Measurements from ENCODE around the gene HS3ST3A1.
"Not testable (repeated sequence)": the region's sequence is repeated elsewhere in the genome, so short reads cannot be mapped to it uniquely, and the experiment has no call there.

The HS3ST3A1 gene

DNA sequence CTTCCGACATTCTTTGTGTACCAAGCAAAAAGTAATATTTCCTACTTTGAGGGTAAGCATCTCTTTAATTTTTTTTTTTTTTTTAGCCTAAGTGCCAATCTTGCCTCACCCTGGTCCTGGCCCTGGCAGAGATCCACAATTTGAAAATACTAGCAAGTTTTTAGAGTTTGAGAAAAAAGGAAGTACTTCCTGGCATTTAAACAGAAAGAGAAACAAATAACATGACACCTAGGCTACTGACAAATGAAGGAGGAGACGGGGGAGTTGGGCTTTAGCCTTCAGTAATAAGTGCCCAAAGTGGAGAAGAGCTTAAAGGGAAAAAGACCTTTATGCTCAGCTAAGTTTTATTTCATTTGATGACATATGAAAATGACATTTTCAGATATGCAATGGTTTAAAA, 92.8 kb downstream of the HS3ST3A1 start:
- Histone ChIP-seq H3K18ac (ENCODE audit: low read length) (no peak overlapping the region), H2BK15ac (replicated peaks; ENCODE audit: low read depth) (no peak overlapping the region), H3K4me3 (ENCODE audit: low read length) (no peak overlapping the region), H3K9ac (ENCODE audit: low read length) (no peak overlapping the region), H3K56ac (ENCODE audit: low read length) (no peak overlapping the region), H3K36me3 (ENCODE audit: control insufficient read depth, insufficient read depth, low read length) (no peaks in the 10 kb centered on the region), H3K27ac (ENCODE audit: low read depth, low read length) (no peak overlapping the region), H2AK5ac (ENCODE audit: low read length) (no peak overlapping the region), H3K23ac (ENCODE audit: low read length) (no peak overlapping the region), H3K4me2 (ENCODE audit: low read length) (no peak overlapping the region), H4K5ac (ENCODE audit: low read length) (no peak overlapping the region), H2BK120ac (ENCODE audit: low read depth, low read length) (no peak overlapping the region), H3K79me1 (ENCODE audit: low read length) (no peaks in the 10 kb centered on the region), H2BK5ac (ENCODE audit: low read length) (no peak overlapping the region), H3K4me1 (ENCODE audit: control insufficient read depth, low read depth, low read length) (peaks cover 3% of the 10 kb centered on the region), H3K27me3 (ENCODE audit: insufficient read depth, low read length, poor library complexity) (no peaks in the 10 kb centered on the region), H3K4ac (ENCODE audit: low read depth, low read length) (no peak overlapping the region), H3K79me2 (ENCODE audit: control insufficient read depth, insufficient read depth, low read length) (no peaks in the 10 kb centered on the region), H4K8ac (ENCODE audit: low read depth, low read length) (no peak overlapping the region)
- no CpG with 5 or more reads among the region's 2 CpGs for WGBS (ENCODE audit: extremely low coverage, insufficient coverage, low lambda C conversion rate)
- DNase-seq: no peak

DNA sequence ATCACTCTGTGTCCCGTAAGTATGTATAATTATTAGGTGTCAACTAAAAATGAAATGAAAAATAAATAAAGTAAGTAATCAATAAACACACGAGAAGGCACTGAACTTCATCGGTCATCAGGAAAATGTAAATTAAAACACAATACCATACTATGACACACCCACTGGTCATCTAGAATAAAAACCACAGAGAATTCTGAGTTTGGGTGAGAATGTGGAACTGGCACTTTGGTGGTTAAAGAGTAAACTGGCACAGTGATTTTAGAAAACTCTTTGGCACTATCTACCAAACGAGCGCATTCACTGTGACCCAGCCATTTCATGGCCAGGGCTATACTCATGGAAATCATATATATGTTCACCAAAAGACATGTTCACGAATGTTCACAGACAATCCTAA, 98.2 kb downstream of the HS3ST3A1 start:
- no CpG with 5 or more reads among the region's 6 CpGs for WGBS (ENCODE audit: extremely low coverage, insufficient coverage, low lambda C conversion rate)
- no peaks in the 10 kb centered on the region for H3K36me3 ChIP-seq (ENCODE audit: control insufficient read depth, insufficient read depth, low read length)
- no peak overlapping the region for H3K4ac ChIP-seq (ENCODE audit: low read depth, low read length)
- H3K56ac ChIP-seq (ENCODE audit: low read length): no peak overlapping the region
- H3K79me2 ChIP-seq (ENCODE audit: control insufficient read depth, insufficient read depth, low read length): no peaks in the 10 kb centered on the region
- no peak overlapping the region for H2AK5ac ChIP-seq (ENCODE audit: low read length)
- no peak overlapping the region for H2BK120ac ChIP-seq (ENCODE audit: low read depth, low read length)
- no peak overlapping the region for H3K18ac ChIP-seq (ENCODE audit: low read length)
- no peak overlapping the region for H3K4me2 ChIP-seq (ENCODE audit: low read length)
- no peak overlapping the region for H4K5ac ChIP-seq (ENCODE audit: low read length)
- H3K27me3 ChIP-seq (ENCODE audit: insufficient read depth, low read length, poor library complexity): no peaks in the 10 kb centered on the region
- H3K4me3 ChIP-seq (ENCODE audit: low read length): no peak overlapping the region
- H3K27ac ChIP-seq (ENCODE audit: low read depth, low read length): no peak overlapping the region
- no peak overlapping the region for H2BK5ac ChIP-seq (ENCODE audit: low read length)
- H2BK15ac ChIP-seq (replicated peaks; ENCODE audit: low read depth): no peak overlapping the region
- DNase-seq: no peak
- H4K8ac ChIP-seq (ENCODE audit: low read depth, low read length): no peak overlapping the region
- H3K79me1 ChIP-seq (ENCODE audit: low read length): peaks cover 4% of the 10 kb centered on the region
- no peak overlapping the region for H3K23ac ChIP-seq (ENCODE audit: low read length)
- no peaks in the 10 kb centered on the region for H3K4me1 ChIP-seq (ENCODE audit: control insufficient read depth, low read depth, low read length)
- no peak overlapping the region for H3K9ac ChIP-seq (ENCODE audit: low read length)

DNA sequence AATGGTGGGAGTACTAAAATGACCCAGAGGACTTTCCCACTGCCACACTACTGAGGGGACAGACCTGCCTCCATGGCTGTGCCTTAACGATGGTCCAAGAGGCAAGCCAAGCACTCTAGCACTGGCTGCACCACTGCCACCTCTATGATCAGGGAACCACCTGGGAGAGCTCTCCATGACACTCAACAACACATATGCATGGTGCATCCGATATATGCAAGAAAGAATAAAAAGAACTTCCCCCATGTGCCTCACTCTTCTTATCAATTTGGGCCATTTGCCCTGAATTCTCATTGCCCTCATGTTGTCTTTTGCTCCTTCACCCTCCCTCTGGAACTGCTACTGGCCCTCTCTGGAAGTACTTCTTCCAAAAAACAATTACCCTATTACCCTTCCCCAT, 99.5 kb downstream of the HS3ST3A1 start:
- Histone ChIP-seq H3K27me3 (ENCODE audit: insufficient read depth, low read length, poor library complexity) (no peaks in the 10 kb centered on the region), H3K4me1 (ENCODE audit: control insufficient read depth, low read depth, low read length) (no peaks in the 10 kb centered on the region), H2BK120ac (ENCODE audit: low read depth, low read length) (no peak overlapping the region), H3K18ac (ENCODE audit: low read length) (no peak overlapping the region), H3K36me3 (ENCODE audit: control insufficient read depth, insufficient read depth, low read length) (no peaks in the 10 kb centered on the region), H2BK15ac (replicated peaks; ENCODE audit: low read depth) (no peak overlapping the region), H4K8ac (ENCODE audit: low read depth, low read length) (no peak overlapping the region), H3K4me3 (ENCODE audit: low read length) (no peak overlapping the region), H3K4ac (ENCODE audit: low read depth, low read length) (no peak overlapping the region), H2AK5ac (ENCODE audit: low read length) (no peak overlapping the region), H3K79me1 (ENCODE audit: low read length) (peaks cover 4% of the 10 kb centered on the region), H3K4me2 (ENCODE audit: low read length) (no peak overlapping the region), H3K56ac (ENCODE audit: low read length) (no peak overlapping the region), H3K27ac (ENCODE audit: low read depth, low read length) (no peak overlapping the region), H3K79me2 (ENCODE audit: control insufficient read depth, insufficient read depth, low read length) (no peaks in the 10 kb centered on the region), H2BK5ac (ENCODE audit: low read length) (no peak overlapping the region), H3K9ac (ENCODE audit: low read length) (no peak overlapping the region), H3K23ac (ENCODE audit: low read length) (no peak overlapping the region), H4K5ac (ENCODE audit: low read length) (no peak overlapping the region)
- no peak for DNase-seq
- WGBS (ENCODE audit: extremely low coverage, insufficient coverage, low lambda C conversion rate): no CpG with 5 or more reads among the region's 2 CpGs

DNA sequence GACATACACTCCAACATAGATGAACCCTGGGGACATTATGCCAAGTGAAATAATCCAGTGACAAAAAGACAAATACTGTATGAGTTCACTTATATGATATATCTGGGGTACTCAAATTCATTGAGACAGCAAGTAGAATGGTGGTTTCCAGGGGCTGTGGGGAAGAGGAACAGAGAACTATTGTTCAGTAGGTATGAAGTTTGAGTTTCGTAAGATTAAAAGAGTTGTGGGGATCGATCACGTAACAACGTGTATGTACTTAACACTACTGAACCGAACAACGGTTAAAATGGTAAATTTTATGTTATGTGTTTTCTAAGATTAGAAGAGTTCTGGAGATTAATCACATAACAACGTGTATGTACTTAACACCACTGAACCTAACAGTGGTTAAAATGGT, 100.8 kb downstream of the HS3ST3A1 start:
- H3K79me2 ChIP-seq (ENCODE audit: control insufficient read depth, insufficient read depth, low read length): no peaks in the 10 kb centered on the region
- no peak overlapping the region for H3K23ac ChIP-seq (ENCODE audit: low read length)
- no peak overlapping the region for H3K18ac ChIP-seq (ENCODE audit: low read length)
- H3K9ac ChIP-seq (ENCODE audit: low read length): no peak overlapping the region
- H4K8ac ChIP-seq (ENCODE audit: low read depth, low read length): no peak overlapping the region
- H2BK120ac ChIP-seq (ENCODE audit: low read depth, low read length): no peak overlapping the region
- no peak overlapping the region for H3K4me3 ChIP-seq (ENCODE audit: low read length)
- H4K5ac ChIP-seq (ENCODE audit: low read length): no peak overlapping the region
- H3K56ac ChIP-seq (ENCODE audit: low read length): no peak overlapping the region
- no peak overlapping the region for H3K4ac ChIP-seq (ENCODE audit: low read depth, low read length)
- H3K27me3 ChIP-seq (ENCODE audit: insufficient read depth, low read length, poor library complexity): no peaks in the 10 kb centered on the region
- WGBS (ENCODE audit: extremely low coverage, insufficient coverage, low lambda C conversion rate): 100% methylated on average over 6 of the region's 7 CpGs
- H3K4me2 ChIP-seq (ENCODE audit: low read length): no peak overlapping the region
- H3K79me1 ChIP-seq (ENCODE audit: low read length): peaks cover 4% of the 10 kb centered on the region
- DNase-seq: no peak
- no peak overlapping the region for H2BK5ac ChIP-seq (ENCODE audit: low read length)
- no peak overlapping the region for H3K27ac ChIP-seq (ENCODE audit: low read depth, low read length)
- H3K36me3 ChIP-seq (ENCODE audit: control insufficient read depth, insufficient read depth, low read length): no peaks in the 10 kb centered on the region
- no peaks in the 10 kb centered on the region for H3K4me1 ChIP-seq (ENCODE audit: control insufficient read depth, low read depth, low read length)
- no peak overlapping the region for H2AK5ac ChIP-seq (ENCODE audit: low read length)
- H2BK15ac ChIP-seq (replicated peaks; ENCODE audit: low read depth): no peak overlapping the region

DNA sequence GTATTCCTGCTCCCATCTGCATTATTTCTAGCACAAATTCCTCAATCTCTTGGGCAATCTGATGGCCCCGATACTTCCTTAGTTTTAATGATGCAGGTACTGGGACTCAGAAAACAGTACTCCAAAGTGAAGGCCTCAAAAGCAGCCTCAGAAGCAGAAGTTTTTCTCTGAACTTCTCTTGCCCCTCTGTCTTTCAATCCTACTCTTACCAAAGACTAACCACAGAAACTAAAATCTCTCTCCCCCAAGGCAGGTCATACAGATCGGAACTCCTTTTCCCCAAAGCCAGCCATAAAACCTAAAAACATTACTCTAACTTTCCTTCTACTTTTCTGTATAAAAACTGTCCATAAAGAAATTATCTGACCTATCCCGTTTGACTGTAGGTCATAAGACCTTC, 103.5 kb downstream of the HS3ST3A1 start:
- H3K23ac ChIP-seq (ENCODE audit: low read length): no peak overlapping the region
- no peak overlapping the region for H3K56ac ChIP-seq (ENCODE audit: low read length)
- no peak overlapping the region for H3K27ac ChIP-seq (ENCODE audit: low read depth, low read length)
- no peaks in the 10 kb centered on the region for H3K27me3 ChIP-seq (ENCODE audit: insufficient read depth, low read length, poor library complexity)
- H3K4me1 ChIP-seq (ENCODE audit: control insufficient read depth, low read depth, low read length): no peaks in the 10 kb centered on the region
- H3K4ac ChIP-seq (ENCODE audit: low read depth, low read length): no peak overlapping the region
- H4K8ac ChIP-seq (ENCODE audit: low read depth, low read length): no peak overlapping the region
- H4K5ac ChIP-seq (ENCODE audit: low read length): no peak overlapping the region
- no peak overlapping the region for H2BK15ac ChIP-seq (replicated peaks; ENCODE audit: low read depth)
- H2AK5ac ChIP-seq (ENCODE audit: low read length): no peak overlapping the region
- WGBS (ENCODE audit: extremely low coverage, insufficient coverage, low lambda C conversion rate): no CpG with 5 or more reads among the region's 3 CpGs
- peaks cover 4% of the 10 kb centered on the region for H3K79me1 ChIP-seq (ENCODE audit: low read length)
- H3K4me2 ChIP-seq (ENCODE audit: low read length): no peak overlapping the region
- H2BK120ac ChIP-seq (ENCODE audit: low read depth, low read length): no peak overlapping the region
- H3K79me2 ChIP-seq (ENCODE audit: control insufficient read depth, insufficient read depth, low read length): no peaks in the 10 kb centered on the region
- H3K18ac ChIP-seq (ENCODE audit: low read length): no peak overlapping the region
- H3K4me3 ChIP-seq (ENCODE audit: low read length): no peak overlapping the region
- H2BK5ac ChIP-seq (ENCODE audit: low read length): no peak overlapping the region
- DNase-seq: no peak
- H3K9ac ChIP-seq (ENCODE audit: low read length): no peak overlapping the region
- no peaks in the 10 kb centered on the region for H3K36me3 ChIP-seq (ENCODE audit: control insufficient read depth, insufficient read depth, low read length)

DNA sequence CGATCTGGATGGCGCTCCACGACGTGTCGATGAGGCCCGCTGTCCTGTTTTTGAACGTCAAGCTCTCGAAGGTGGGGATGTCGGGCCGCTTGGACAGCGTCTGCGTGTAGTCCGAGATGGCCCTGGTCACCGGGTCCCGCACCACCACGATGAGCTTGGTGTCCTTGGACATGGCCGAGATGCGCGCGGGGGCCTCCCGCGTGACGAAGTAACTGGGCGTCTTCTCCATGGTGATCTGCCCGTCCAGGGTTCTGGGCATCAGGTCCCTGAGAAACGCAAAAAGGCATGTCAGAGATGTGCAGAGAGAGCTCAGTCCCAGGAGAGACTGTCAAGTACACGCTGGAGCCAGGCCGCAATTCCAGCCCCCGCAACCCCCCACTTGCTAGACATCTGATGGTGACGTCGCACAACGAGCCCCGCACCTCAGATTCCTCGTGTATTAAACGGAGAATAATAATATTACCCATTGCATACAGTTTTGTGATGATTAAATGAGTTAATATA, 105.1 kb downstream of the HS3ST3A1 start:
- H3K18ac ChIP-seq (ENCODE audit: low read length); H3K36me3 ChIP-seq (ENCODE audit: control insufficient read depth, insufficient read depth, low read length); H2AK5ac ChIP-seq (ENCODE audit: low read length); H4K8ac ChIP-seq (ENCODE audit: low read depth, low read length); H2BK15ac ChIP-seq (replicated peaks; ENCODE audit: low read depth); H3K23ac ChIP-seq (ENCODE audit: low read length); H3K79me1 ChIP-seq (ENCODE audit: low read length); H3K4me1 ChIP-seq (ENCODE audit: control insufficient read depth, low read depth, low read length); DNase-seq; H2BK120ac ChIP-seq (ENCODE audit: low read depth, low read length); H3K4me2 ChIP-seq (ENCODE audit: low read length); H2BK5ac ChIP-seq (ENCODE audit: low read length); H3K9ac ChIP-seq (ENCODE audit: low read length); H3K4me3 ChIP-seq (ENCODE audit: low read length); H3K4ac ChIP-seq (ENCODE audit: low read depth, low read length); H3K56ac ChIP-seq (ENCODE audit: low read length); H3K27me3 ChIP-seq (ENCODE audit: insufficient read depth, low read length, poor library complexity); H3K27ac ChIP-seq (ENCODE audit: low read depth, low read length); H4K5ac ChIP-seq (ENCODE audit: low read length); H3K79me2 ChIP-seq (ENCODE audit: control insufficient read depth, insufficient read depth, low read length): not testable (repeated sequence)
- WGBS (ENCODE audit: extremely low coverage, insufficient coverage, low lambda C conversion rate): no CpG with 5 or more reads among the region's 35 CpGs

Measured in mesendoderm (in vitro differentiated cells).